Activated naive CD4-positive, alpha-beta T cell treated with anti-CD3 and anti-CD28 coated beads, Interleukin-2, amount 50 U/mL, for 16 hours (primary cell): ENCODE data around the gene CPOX.
A peak's percentile ranks its signal among the peaks of the same experiment; 100 is the strongest.

Source experiments
- DNase-seq: peaks from one replicate; pipeline ENCODE4 v3.0.0-alpha.2; 2020

Gene CPOX

DNA sequence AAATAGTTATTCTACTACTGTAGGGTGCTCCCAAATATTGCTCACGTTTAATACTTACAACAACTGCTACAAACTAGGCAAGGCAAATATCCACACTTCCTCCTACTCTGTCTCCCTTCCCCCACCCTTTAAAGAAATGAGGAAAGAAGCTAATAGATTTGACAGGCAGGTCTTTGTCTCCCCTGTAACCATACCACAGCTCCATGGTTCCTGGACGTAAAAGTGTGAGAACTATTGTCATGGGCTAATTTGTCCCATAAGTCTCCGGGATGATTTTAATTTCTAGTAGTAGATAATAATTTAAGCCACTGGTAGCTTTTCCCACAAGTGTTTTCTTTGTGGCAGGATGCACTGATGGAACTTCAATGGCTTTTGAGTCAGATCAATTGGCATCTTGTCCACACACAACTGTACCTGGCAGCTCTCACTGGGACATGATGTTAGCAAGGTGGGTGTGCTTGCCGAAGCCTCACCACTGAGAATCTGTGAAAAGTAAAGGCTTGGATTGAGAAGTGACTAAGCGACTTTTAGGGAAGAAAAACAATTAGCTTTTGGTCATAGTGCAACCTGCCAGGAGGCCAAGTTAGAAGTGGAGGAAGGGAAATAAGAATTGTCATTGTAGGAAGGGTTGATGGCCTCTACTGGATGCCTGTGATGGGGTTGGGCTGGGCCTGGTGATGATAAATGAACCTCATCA, 1.4 kb upstream of the CPOX start:
- no peak for DNase-seq

- DNase-seq: no peak
These were observed 971 bp downstream of the CPOX start for GRCh38 chr3:98592345-98592935.

DNA sequence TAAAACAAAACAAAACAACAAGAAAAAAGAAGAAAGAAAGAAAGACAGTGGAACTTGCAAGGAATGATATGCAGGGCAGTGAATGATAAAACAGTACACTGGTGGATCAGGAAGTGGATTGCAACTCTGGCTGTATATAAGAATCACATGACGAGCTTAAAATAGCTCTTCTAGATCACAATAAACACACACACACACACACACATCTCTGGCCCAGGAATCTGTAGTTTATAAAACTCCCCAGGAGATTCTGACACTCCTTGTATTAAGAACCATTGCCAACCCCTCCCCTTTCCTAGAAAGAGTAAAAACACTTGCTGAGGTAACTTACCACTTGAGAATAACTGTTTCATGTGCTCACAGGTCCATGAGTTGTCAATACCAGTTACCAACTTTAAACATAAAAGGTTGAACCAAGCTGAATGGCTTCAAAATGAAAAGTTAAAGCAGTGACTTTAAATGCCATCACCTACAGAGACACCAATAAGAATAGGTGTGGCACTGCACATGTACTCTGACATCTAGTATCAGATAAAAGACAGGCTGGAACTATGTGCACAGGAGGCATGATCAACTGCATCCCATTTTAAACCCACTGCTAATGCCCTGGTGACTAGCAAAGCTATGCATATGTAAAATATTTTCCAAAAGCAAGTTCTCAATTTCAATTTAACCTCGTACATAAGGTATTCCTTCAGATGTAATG, 3.9 kb downstream of the CPOX start:
- DNase-seq: no peak

DNA sequence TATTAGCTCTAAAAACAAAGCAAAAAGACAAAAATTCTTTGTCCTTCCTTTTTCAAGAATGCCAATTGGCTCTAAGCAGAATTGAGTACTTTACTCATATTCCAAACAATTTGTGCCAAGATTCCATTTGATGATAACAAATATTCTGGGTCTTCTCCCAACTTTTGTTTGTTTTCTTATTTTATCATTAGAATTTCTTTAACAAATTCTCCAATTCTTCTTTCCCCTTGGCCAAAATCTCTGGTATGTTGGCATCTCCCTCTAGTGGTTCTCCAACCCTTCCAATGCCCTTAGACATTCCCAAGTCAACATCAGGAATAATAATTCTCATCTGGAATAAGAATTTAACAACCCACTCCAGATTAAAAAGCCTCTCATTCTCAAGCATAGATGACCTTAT, 5.3 kb downstream of the CPOX start:
- no peak for DNase-seq

GRCh38 chr3:98587654-98588053, 5.8 kb downstream of the CPOX start:
- DNase-seq: no peak

- DNase-seq: no peak
These were observed 8.9 kb downstream of the CPOX start for GRCh38 chr3:98584547-98584946.

- no peak for DNase-seq
These were observed 9.6 kb downstream of the CPOX start for GRCh38 chr3:98583766-98584165.

GRCh38 chr3:98582042-98582441, 11.4 kb downstream of the CPOX start:
- no peak for DNase-seq

- no peak for DNase-seq
These were observed 11.9 kb downstream of the CPOX start for GRCh38 chr3:98581474-98581873.

DNA sequence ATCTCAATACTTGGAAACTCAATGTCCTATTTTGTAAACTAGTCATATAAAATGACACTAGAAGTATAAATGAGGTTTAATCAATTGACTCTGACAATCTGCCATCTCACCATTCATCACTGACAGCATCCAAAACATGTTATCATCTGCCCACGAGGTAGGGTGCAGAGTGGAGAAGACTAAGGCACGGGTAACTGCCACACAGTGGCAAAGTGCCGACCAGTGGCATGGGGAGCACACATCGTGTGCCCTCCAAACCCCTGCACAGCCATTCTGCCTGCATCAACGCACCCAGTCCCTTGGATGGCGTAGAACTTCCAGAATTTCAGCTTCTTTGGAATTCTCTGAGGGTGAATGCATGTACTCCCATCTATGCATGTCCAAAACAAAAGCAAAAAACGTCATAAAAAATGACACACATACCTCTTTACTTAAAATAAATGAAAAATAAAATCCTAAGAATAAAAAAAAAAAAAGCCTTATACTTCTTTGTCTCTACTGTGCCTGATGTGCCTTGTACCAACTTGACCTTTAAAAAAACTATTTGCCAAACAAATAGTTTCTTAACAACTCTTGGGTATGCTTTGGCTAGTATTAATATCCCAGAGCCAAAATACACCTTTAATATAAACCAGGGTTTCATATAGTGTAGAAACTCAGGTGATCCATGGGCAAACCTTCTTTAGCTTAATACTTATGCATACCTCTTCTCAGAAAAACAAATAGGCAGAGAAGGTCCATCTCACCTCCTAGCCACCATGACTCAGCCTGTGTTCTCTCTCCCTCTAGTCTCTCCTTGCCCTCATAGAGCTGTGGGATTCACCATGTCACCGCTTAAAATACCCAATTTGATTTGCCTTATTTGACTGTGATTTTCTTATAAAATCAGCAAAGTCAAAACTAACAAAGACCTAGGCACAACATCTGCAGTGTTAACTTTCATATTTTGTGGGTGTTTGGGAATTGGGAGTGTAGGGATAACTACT, 12.7 kb downstream of the CPOX start:
- no peak for DNase-seq

- no peak for DNase-seq
These were observed 16.1 kb downstream of the CPOX start for GRCh38 chr3:98577178-98577895.

GRCh38 chr3:98574132-98574531, 19.3 kb downstream of the CPOX start:
- DNase-seq: peak; percentile 29

DNA sequence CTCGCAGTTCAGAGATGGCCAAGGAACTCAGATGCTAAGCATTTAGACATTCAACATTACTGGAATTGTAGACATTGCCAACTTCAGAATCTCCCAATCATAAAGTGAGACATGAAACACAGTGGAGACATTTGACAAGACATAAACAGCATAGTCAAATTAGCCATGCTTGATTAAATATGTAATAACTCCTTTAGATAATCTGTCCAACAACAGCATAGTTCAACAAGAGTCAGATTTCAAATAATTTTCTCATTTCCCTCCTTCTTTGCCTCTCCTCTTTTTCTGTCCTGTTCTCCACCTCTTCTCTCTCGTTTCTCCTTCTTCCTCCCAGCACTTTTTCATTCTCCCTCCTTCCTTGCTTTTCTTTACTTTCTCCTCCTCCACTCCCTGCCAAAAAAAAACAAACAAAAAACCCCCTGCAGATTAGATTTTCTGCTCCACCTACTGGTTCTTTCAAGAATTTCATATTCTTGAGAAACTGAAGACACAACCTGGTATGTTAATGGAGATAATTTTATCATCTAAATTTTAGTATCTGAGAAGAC, 20.2 kb downstream of the CPOX start:
- no peak for DNase-seq

DNA sequence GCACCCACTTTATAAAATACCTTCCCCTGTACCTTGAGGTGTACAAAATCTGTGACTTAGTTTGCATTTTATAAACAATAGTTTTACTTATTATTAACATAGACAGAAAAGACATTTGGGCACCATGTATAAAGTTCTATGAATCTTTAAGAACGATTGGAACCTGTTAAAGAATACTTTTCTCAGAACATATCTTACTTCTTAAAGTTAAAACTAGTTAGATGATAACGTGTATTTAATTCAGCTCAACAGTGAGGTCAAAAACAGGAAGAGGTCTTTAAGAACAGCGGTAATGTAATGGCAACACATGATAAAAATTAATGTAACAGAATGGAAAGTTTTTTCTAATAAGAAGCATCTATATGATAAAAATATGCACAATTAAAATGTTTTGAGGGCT, 25.0 kb downstream of the CPOX start:
- no peak for DNase-seq

GRCh38 chr3:98567666-98568270, 25.6 kb downstream of the CPOX start:
- no peak for DNase-seq

GRCh38 chr3:98565843-98566242, 27.6 kb downstream of the CPOX start:
- no peak for DNase-seq

DNA sequence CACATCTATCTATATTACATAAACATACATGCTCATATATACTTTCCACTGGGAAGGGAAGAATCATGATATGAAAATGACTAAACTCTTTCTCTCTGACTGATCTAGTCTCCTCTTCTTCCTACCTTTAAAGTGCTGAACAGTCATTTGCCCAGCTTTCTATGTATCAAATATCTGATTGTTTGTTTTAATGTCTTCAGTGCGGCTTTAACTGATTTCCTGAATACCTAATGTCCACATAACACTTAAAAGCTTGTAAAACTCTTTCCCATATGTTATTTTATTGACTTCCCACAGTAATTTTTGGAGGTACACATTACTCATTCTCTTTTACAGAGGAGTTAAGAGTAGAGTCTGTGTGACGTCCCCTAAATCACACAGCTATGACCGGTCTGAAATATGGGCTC, 28.2 kb downstream of the CPOX start:
- no peak for DNase-seq

DNA sequence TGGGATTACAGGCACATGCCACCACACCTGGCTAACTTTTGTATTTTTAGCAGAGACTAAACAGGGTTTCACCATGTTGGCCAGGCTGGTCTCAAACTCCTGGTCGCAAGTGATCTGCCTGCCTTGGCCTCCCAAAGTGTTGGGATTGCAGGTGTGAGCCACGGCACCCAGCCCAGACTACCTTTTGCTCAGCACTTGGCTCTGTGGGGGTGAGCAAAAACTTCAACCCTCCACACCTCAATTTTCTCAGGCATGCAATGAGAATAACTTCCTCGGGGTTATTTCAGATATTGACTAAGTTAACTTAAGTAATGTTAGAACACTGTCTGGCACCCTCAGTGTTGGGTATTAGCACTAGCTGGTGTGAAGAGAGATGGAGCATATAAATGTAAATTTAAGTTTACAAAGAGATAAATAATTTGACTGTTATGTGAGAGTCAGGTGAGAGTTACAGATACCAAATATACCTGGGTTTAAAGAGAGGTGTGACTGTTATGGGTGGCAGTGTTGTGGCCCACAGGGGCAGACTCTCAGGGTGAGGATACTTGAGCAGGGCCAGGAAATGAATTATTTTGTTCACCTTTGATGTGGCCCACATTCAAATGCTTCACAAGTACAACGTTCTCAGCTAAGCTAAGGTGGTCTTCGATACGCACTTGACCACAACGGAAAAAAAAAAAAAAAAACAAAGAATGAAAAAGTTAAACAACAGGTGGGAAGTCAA, 29.0 kb downstream of the CPOX start:
- DNase-seq: no peak

- DNase-seq: no peak
These were observed 29.6 kb downstream of the CPOX start for GRCh38 chr3:98563661-98564281.

DNA sequence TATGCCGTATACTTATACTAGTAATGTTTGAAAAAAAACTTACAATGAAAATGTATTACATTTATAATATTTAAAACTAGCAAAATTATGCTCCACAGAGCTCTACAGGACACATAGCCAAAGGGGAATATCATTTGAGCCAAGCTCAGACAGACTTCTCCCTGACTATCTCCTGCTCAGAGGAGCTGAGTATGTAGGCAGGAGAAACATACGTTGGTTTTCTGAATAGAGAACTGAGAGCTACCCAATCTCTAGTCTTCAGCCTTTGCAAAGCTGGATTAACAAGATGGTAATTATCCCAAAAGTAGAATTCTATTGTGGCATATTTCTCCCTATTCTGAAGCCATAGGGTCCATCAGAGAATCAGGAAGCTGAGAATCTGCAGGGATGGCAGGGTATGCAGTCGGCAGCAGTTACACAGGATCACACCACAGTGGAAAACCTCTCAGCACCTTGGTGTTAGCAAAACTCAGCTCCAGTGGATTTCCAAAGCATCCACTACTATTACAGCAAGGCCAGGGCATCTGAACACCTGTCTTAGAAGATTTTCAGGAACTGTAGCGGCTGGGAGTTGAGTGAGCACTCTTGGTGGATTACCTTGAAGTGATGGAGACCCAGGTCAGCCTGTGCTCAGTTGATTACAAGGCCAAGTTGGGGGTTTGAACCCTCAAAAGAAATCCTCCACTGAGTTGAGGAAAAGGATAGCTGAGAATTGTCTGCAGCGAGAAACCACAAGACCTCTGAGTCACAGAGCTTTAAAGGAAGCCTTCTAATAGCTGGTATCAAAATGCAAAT, 31.5 kb downstream of the CPOX start:
- DNase-seq: no peak
